ENCODE results near the gene GAS2.
A peak's percentile ranks its signal among the peaks of the same experiment; 100 is the strongest.

GAS2 gene

DNA sequence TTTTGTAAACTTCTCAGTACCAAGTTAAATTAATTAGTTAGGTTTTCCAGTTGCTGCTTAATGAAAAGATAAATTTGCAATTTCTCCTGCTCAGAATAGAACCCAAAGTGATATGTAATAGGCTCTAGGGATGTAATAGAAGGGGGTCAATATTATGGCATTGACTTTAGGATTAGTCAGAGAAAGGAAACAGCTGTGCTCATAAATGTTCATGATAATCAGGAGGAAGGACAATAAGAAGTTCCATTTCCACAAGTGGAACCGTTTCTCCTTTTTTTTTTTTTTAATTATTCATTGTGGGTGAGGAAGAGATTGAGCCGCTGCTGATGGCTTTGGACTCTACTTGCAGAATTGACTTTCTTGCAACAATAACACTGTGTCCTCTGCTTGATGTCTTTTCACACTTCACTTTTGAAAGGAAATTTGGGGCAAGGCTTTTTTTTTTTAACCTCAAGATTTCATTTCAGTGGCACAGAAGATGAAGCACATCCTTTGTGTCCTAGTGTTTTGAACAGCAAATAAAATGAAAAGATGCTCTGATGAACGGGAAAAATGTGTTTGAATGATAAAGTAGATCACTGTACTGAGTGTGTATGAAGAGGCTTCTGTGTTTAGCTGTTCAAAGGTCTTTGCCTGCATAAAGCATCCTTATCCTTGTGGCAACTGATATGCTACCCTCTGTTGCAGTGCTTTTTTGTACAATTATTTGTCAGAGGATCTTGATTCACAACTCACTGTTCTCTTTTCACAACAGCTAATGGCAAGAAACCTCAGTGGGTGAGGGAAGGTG, 62.4 kb downstream of the GAS2 start:
- DNase-seq (ENCODE audit: low spot score): no peak

DNA sequence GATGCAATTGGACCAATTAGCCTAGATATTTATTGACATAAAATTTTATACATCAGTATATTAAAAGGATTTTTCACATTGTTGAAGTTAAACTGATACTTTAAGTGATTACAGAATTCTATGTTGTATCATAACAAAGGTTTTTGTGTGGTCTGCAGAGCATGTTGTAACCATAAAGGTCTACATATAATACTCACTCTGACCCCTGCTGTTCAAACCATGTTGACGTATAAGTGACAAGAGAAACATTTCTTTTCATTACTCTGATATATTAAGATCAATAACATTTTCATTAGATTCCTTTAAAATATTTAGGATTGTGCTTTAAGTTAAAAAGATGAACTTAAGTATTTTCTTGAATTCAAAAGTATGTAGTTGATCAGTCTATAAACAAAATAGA, 63.9 kb downstream of the GAS2 start:
- DNase-seq (ENCODE audit: low spot score): peak; percentile 10

DNA sequence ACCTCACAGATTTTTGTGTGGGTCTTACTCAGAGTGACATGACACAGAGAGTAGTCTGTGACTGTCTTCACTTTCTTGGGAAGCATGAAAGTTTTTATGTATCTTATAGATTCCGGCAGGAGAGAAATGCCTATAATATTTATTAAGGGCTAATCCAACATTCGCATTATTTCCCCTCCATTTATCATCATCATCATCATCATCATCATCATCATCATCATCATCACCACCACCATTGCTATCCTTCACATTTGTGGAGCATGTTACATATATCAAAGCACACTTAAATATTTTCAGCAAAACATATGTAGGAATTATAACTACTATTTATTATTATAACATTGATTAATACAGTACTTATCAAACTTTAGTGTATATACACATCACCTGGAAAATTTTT, 66.2 kb downstream of the GAS2 start:
- no peak for DNase-seq (ENCODE audit: low spot score)

DNA sequence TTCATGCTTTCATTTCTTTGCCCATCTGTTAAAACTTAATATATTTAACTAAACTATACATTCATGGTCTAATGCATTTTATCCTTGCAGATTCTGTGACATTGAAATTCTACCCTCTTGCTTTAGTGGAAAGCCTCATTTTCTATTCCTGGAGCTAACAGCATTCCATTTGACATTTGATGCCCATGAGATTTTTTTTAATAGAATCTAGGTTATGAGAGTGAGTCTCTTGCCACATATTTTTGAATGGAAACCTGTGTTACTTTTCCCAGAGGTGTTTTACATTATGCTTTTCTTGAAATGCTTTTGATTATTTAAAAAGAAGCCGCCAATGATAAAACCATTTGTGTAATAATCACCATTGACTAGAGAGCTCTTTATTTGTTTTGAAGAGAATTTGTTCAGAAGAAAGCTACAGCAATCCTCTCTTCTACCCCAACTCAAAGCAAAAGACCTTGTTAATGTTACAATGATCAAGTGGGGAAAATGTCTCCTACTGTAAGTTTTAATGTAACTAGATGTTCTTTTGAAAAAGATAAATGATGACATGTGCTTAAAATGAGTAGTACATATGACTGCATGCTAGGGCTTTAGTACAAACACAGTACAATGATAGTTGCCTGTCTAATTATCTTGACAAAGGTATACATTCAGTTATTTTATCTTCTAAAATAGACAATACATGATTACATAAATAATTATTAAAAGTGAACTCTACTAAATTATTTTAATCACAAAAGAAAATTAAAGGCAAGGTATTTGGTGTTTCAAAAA, 67.3 kb downstream of the GAS2 start:
- no peak for DNase-seq (ENCODE audit: low spot score)

DNA sequence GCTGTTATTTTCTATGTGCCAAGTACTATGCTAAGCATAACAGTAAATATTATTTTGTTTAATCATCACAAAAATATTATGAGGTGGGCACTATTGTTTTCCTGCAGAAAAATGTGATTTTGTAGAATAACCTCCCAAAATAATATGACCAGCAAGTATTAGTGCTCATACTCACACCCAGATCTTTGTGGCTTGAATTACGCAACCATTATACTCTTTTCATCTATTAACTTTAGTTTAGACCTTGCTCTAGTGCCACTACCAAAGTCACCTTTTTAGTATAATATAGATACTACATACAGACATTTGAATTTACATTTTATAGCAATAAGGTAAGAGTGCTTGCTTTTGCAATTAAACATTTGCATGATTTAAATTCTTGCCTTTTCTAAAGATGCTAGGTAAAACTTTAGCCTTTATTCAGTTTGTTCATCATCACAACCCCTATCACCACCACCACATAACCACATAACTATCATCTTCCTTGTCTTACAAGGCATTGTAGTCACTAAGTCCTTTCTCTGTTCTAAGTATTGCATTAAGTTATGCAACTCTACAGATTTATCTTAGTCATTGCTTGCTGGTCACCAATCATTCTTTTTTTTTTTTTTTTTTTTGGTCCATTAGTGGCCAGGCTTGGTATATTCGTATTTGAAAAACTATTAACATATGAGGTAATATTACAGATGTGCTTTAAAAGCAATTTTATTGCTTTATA, 68.4 kb downstream of the GAS2 start:
- DNase-seq (ENCODE audit: low spot score): no peak

DNA sequence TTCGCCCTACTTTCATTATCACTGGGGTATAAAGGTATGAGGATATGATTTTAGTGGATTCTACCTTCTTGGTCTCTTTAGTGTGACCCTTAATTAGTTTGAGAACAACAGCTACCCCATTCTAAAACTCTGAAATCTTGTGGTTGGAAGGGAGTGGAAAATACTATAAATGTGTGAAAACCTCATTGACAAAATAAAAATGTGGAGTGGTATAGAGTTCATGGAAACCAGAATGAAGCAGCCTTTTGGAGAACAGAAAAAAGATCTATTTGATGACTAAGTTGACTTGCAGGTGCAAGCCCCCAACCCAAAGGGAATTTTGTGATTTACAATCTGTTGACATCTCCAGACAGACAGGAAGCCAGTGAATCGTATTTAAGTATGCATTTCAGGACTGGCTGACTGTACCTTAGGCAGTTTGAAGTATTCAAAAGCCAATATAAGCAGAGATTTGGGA, 75.8 kb downstream of the GAS2 start:
- no peak for DNase-seq (ENCODE audit: low spot score)

DNA sequence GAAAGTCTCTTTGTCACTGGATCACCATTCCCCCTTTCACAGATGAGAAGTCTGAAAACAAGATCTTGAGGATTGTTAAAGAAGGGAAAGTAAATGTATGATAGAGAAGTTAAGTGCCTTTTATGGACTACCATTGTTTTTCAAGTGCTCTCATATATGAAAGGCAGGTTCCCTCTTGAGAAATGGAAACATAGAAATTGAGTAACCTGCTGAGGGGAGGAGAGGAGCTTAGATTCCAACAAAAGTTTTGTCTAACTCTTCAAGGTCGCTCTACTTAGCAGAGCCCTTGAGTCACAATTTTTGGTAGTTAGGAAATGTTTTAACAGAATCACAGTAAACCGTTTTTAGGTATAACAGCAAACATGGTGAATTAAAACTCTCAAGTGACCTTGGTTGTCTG, 83.1 kb downstream of the GAS2 start:
- DNase-seq (ENCODE audit: low spot score): no peak

DNA sequence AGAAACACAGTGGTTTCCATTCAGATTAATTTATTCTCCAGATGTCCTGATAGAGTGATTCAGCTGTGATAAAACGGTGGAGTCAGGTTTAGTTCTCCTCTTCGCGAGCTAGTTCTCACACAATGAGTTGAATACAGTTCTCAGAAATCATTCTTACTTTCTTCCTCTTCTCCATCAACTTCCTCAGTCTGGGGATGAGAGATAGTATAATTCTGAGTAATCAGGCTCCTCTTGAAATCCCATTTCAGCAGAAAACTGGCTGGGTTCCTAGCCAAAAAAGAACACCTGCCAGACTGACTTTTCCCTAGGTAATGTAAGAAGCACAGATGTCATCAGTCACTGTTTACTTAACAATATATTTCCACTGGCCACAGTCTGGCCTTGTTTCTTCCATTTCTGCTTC, 86.5 kb downstream of the GAS2 start:
- DNase-seq (ENCODE audit: low spot score): no peak

DNA sequence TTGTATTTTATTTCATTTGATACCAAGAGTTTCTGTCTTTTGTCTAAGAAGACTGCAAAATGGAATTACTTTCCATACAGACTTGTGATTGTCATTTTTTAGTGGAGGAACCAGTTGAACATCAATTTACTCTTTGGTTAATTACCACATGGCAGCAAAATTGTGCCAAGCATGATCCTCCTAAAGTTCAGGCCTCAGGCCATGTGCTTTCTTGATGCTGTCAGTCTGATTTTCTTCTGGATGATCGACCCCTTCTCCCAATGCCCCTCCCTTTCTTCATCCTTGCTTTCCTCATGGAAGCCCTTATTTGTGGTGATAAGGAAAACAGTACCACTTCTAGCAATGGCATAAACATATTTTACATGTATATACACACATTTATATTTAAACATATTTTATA, 87.0 kb downstream of the GAS2 start:
- no peak for DNase-seq (ENCODE audit: low spot score)

DNA sequence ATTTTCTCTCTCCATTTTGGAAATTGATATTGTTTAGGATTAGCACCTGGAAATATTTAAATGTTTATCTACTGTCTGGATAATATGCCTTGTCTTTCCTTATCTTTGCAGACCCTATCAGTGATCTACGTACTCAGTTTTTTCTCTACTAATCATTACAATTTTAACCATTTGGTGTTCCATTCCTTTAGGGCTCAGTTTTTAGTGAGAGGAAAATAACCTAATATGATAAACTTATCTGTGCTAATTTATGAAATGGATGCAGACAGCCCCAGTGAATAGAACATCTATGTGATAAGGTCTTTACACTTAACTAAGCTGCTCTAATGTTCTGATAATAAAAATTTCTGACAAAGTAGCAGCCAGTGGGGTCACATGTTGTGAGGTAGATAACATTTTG, 94.7 kb downstream of the GAS2 start:
- DNase-seq (ENCODE audit: low spot score): no peak

DNA sequence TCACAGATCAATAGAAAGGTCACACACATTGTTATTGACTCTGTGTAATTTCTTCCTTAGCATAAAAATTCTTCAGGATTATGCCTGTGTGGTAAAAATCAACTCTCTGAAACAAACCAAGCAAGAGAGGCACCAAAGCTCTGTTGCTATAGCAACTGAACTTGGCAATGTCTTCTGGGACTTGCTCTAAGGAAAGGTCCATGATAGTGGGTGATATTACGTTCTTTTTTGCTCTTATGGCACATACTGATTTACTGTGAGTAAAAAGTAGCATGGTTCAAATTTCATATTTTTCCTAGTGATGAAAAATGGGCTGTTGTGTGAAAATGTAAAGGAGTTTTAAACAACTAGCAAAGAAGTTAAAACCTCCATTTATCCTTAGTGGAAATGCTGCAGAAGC, 96.8 kb downstream of the GAS2 start:
- DNase-seq (ENCODE audit: low spot score): no peak

DNA sequence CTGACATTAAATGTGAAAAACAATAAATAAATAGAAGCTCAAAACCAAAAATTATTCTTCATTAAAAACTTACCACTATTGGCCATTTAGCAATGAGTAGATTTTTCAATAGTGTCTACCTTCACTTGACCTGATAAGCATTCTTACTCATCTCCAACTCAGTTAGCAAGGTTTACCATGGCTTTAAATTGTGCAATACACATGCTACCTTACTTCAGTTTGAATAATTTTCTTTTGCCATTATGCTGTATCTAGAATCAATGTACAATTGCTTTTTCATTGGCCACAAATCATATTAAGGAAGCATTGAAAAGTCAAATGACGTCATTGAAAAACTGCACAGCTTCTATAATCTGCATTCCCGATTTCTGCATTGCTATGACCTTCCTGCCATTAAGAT, 98.3 kb downstream of the GAS2 start:
- no peak for DNase-seq (ENCODE audit: low spot score)

DNA sequence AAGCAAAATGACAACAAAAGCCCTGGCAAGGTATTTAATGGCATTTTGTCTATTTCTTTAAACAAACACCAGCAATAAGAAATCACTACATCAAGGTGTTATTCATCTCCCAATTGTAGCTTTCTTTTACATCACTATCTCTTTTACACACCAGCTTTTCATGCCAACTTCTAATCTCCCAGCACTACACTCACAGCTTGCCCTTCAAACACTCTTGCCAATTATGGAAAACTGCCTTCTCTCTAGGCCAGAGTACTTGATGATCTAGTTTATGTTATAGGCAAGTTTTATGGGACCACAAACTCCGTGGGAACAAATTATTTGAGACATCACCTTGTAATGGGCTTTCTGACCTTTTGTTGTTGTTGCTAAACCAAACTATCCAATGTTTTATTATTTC, 101.9 kb downstream of the GAS2 start:
- no peak for DNase-seq (ENCODE audit: low spot score)

DNA sequence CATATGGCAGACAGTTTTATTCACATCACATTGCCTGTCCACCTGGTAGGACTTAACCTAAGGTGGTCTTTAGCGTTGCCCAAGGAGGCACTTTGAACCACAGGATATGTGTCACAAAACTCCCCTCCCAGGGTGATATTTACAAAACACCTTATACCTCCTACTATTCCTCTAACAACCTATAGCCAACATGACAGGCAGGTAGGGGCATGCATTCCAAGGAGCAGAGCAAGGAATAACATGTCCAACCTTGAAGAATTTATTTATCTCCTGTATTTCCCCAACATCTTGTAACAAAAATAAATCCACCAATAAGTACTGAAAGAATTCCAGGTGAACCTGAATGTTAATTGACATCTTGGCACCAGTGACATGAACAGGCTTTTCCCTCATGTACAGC, 102.7 kb downstream of the GAS2 start:
- no peak for DNase-seq (ENCODE audit: low spot score)

DNA sequence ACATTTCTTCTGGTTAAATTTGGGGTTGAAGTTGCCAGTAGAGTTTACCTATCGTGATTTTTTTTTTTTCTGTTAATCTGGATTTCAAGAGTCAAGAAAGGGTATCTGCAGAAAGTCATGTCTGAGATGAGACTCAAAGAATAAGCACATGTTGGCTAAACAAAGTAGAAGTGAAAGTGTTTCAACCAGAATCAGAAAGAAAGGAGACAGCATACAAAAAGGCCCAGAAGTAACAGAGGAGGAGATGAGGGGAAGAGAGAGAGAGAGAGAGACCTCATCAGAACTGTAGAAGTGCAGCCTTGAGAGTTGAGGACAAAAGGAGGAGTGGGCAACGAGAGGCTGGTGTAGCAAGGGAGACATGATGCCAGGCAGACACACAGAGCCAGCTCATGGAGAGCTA, 108.3 kb downstream of the GAS2 start:
- no peak for DNase-seq (ENCODE audit: low spot score)

DNA sequence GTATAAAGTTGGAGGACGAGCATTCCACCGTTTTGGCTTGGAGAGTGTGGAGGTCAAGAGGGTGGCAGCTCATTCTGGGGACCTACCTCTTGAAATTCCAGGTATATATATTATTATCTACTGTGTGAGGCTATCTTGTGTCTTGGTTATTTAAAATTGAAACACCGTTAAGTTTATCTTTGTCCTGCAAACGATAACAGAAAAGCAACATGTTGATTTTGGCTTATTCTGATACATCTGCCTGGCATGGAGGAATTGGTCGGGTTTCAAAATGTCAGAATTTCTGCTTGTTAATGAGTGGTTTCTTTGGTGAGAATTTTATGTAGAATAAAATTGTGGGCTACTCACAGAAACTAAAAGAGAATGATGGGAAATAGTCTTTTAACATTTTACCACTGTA, 108.8 kb downstream of the GAS2 start:
- DNase-seq (ENCODE audit: low spot score): no peak

DNA sequence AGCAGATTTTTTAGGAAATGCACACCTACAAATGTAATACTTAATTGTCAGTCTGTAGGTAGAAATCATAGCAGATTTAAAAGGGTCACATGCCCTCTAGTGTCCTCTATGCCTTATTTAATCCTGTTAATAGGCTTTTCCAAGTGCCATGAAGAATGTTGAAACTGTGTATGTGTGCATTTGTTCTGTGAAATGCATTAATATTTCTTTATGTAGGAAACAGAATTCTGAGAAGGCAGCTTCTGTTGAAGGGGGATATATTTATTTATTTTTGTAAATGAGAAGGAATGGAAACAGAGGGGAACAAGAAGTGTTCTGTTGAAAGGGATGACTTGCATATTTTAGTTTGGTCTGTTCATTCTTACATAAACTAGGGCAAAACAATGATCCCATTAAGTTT, 112.2 kb downstream of the GAS2 start:
- no peak for DNase-seq (ENCODE audit: low spot score)

DNA sequence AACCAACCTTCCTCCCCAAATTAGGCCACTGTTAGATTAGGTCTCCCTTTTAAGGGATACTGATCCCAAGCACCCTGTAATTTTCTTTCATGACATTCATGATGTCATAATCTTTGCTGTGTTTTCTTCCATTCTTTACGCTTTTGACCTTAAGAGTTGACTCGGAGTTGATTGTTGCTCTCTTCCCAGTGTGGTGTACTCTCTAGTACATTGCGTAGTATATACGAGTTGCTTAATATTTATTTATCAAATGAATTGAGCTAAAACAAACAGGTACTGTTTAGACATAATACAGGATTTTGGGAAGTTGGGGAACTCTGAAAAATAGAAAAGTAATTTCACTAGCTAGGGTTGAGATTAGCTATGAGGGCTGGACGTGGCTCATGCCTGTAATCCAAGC, 113.4 kb downstream of the GAS2 start:
- no peak for DNase-seq (ENCODE audit: low spot score)

DNA sequence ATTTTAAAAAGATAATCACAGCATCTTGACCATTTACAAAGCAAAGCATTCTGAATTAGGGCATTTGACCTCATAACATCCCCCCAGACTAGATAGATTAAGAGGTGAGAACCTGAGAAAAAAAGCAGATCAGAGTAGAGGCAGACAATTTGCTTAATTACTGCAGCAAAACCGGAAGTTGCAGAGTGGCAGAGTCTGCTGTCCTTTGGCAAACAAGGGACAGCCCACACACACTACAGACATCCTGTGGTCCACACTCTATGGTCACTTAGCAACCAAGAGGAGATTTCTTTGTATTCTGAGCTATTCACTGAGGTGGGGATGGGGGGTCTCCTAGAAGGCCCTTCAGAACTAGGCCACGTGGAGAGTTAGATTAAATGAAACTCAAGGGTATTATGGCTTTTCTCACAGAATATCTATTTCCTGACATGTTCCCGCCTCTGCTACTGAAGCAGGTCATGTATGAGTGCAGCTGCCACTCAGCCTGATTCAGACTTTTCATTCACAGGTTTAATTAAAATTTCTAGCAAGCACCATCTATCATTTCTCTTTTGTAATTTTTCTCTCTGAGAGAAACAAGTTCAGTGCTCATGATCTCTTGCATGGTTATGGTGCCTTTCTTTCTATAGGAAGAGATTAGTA, 114.7 kb downstream of the GAS2 start:
- no peak for DNase-seq (ENCODE audit: low spot score)

DNA sequence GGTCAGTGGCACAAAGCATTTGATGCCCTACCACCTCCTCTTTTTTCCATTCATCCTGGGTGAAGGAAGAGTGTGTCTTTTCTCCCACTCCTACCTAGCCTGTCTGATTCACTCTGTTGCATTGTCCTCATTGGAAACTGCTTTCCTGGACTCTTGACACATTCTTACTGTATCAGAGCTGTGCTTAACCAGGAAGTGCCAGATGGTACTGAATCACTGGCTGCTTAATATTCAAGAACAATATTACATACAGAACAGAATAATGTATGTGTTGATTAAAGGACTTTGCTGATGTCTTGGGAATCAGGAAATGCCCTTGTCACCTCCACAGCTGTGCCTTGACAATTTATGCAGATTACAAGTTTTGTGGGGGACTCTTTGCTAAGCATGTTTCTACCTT, 118.8 kb downstream of the GAS2 start:
- DNase-seq (ENCODE audit: low spot score): peak; percentile 70

DNA sequence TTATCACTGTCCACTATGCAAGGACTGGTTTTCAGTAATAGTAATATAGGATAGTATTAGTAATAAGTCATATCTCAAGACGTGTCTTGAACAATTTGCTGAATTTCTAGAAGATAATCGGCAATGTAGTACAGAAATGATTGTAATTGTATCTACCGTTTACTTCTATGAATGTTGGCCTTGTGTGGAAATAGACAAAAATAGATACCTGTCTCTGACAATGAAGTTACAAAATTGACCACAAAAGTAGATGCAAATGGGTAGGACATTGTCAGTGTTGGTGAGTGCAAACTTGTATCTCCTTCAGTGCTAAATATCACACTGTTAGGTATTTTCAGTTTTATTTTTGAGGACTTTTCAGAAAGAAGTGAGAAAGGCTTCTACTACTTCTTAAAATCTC, 120.1 kb downstream of the GAS2 start:
- no peak for DNase-seq (ENCODE audit: low spot score)

DNA sequence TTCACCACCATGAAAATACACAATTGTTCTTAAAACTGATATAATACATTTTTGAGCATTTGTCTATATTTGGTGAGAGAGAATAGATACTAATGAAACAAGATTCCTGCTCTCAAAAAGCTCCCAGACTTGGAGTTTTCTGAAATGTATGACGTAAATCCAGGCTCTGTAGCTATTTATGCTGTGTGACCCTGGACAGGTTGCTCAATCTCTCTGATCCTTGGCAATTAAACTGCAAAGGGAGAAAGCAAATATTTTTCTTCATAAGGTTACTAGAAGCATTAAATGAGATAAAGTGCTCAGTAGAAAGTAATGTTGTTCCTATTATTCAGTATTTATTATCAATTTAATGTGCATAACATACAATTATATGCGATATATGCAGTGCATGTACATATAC, 120.6 kb downstream of the GAS2 start:
- DNase-seq (ENCODE audit: low spot score): no peak

All from kidney tubule cell (primary cell).